Smooth muscle cell of the brain vasculature (primary cell): ENCODE data around the gene PIKFYVE.
A peak's percentile ranks its signal among the peaks of the same experiment; 100 is the strongest.
"Not testable (repeated sequence)": the region's sequence is repeated elsewhere in the genome, so short reads cannot be mapped to it uniquely, and the experiment has no call there.

ENCODE experiments used
- DNase-seq: peaks from one replicate; pipeline ENCODE4 v3.0.0-alpha.2; 2012; ENCODE audit warnings: low read depth, low spot score

PIKFYVE gene

GRCh38 chr2:208361077-208361441, 95.0 kb downstream of the PIKFYVE start:
- no peak for DNase-seq

DNA sequence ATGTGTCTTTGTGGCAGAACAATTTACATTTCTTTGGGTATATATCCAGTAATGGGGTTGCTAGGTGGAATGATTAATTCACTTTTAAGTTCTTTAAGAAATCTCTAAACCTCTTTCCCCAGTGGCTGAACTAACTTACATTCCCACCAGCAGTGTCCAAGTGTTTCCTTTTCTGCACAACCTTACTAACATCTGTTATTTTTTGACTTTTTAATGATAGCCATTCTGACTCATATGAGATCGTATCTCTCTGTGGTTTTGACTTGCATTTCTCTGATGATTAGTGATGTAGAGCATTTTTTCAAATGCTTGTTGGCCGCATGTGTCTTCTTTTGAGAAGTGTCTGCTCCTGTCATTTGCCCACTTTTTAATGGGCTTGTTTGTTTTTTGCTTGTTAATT, 97.4 kb downstream of the PIKFYVE start:
- DNase-seq = no peak

GRCh38 chr2:208366215-208367127, 100.4 kb downstream of the PIKFYVE start:
- DNase-seq = no peak

- DNase-seq = no peak
These were observed 103.0 kb downstream of the PIKFYVE start for GRCh38 chr2:208369091-208369490.

DNA sequence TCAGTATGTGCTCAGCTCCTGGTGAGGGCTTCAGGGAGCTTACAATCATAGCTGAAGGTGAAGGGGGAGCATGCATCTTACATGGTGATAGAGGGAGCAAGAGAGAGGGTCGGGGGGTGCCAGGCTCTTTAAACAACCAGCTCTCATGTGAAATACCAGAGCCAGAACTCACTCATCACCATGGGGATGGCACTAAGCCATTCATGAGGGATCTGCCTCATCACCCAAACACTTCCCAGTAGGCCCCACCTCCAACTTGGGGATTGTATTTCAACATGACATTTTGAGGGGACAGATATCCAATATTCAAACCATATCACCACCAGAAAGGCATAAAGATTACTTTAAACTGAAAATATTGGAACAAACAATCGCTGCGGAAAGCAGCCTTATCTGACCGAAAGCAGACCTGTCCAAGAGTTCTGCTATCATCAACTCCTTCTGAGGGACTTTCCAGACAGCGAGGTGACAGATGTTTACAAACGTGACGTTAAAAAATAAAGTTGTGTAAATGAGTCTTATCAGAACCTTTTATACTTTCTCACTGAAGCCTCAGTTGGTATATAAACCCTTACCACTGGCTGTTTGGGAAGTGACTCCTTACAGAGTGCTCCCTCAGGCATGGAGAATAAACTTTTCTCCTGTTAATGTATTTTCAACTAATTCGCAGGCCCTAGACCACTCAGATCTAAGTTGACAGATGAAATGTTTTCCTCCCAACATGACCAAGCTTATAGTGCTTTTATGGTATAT, 105.0 kb downstream of the PIKFYVE start:
- DNase-seq = no peak

DNA sequence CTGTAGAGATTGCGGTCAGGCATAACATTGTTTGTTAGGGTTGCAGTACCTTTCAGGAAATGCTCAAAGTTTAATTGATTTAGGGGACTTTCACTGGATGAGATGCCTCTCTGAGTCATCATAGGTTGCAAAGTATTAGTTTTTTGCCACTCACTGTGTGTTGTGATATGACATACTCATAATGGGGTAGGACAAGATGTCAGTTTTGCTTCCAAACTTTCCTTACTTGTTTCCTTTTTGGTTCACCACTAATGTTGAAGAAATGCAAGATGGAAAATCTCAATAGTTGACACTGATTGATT, 105.5 kb downstream of the PIKFYVE start:
- DNase-seq = no peak

DNA sequence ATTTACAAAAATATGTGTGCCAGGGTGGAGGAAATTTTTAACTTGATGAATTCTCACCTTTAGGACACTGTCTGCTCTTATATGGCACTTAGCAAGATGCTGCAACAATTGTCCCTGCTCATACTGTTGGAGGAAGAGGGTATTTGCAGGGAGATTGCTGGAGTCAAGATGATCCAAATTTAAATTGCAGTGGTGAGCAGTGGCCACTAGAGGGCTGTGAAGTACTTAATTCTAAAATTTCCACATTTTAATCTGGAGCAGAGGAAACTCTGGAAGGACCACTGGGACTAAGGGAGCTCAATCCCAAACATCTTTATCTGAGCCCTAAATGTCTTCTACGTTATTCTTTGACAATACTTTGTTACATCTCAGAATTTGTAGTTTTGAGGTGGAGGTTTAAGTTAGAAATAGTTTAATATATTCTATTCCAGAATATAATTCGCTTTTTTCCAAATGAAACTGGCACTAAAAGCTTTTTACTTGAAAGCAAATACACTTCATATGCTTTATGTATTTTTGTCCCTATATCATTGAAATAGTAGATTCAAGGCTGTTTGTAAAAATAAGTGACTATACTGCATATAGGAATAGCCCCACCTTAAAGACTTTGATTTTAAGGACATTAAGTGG, 107.5 kb downstream of the PIKFYVE start:
- peak; percentile 29 for DNase-seq

DNA sequence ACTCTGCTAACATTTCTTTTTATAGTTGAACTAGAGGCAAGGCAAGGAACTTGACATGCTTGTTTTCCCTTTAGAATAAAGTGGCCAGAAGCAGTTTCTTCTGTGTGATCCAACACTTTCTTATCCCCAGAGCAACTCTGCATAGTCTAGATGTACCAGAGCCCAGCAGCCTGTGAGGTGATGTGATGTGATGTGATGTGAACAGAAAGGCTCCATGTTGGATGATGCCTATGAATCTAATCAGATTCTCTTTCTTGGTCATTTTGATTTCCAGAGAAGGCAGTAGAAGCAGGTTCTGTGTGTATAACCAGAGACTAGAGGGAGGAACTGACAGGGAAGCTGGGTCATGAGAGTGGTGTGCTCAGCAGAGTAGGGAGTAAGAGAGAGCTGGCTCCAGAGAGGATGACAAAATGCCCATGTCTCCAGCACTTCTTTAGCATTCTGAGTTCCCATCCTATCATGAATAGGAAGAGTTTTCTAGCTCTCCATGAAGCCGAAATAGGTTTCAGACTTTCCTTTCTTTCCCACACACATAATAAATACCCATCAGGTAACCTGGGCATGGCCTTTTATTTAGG, 109.5 kb downstream of the PIKFYVE start:
- no peak for DNase-seq

- not testable (repeated sequence) for DNase-seq
These were observed 111.3 kb downstream of the PIKFYVE start for GRCh38 chr2:208377344-208377860.

- no peak for DNase-seq
These were observed 113.1 kb downstream of the PIKFYVE start for GRCh38 chr2:208379192-208379591.

DNA sequence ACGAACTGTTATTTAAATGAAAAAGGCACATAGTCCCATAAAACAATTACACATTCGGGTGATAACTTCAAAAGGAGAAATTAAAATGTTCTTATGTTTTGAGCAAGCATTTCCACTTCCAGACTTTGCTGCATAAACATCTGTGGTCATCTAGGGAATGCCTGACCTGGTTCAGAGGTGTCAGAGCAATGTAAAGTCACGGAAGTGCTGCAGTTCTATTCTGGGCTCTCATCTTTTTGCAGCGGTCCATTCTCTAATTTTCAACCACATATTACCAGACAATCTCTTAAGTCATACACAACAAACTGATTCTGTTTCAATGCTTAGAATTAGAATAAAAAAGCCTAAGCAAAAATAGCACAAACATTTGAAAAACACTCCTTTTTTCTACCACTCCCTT, 118.6 kb downstream of the PIKFYVE start:
- DNase-seq = no peak

- DNase-seq = no peak
These were observed 120.5 kb downstream of the PIKFYVE start for GRCh38 chr2:208386541-208386940.

DNA sequence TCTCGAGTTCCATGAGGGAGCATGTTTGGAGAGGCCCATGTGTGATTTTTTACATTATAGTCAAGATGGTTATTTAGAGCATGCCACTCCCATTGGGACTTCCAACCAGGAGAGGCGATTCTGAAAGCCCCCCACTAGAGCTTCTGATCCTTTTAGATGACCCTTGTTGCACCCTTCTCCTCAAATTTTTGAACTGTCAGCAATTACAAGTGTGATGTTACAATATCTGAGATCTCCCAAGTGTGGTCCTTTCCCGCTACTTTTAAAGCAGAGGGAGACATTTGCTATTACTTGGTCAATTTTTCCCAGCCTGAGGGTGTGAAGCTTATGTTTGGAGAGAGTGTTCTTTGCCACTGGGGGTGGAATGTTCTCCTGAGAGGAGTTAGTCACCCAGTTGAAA, 123.9 kb downstream of the PIKFYVE start:
- no peak for DNase-seq

DNA sequence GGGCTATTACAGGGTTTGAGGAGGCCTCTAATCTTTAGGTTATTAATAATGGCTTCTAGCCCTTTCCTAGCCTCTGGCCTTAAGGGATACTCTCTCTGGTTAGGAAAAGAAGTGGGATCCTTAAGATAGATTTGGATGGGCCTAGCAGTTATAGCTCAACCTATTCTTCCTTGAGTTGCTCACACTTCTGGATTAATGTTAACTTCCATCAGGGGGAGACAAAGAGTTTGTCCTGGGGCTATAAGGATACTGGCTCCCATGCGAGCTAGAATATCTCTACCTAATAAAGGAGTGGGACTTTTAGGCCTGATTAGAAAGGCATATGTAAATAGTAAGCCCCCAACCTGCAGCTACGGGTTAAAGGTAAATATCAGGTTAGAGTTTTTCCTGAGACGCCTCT, 126.2 kb downstream of the PIKFYVE start:
- no peak for DNase-seq

DNA sequence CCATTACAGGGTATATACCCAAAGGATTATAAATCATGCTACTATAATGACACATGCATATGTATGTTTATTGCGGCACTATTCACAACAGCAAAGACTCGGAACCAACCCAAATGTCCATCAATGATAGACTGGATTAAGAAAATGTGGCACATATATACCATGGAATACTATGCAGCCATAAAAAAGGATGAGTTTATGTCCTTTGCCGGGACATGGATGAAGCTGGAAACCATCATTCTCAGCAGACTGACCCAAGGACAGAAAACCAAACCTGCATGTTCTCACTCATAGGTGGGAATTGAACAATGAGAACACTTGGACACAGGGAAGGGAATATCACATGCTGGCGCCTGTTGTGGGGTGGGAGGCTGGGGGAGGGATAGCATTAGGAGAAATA, 130.7 kb downstream of the PIKFYVE start:
- not testable (repeated sequence) for DNase-seq

DNA sequence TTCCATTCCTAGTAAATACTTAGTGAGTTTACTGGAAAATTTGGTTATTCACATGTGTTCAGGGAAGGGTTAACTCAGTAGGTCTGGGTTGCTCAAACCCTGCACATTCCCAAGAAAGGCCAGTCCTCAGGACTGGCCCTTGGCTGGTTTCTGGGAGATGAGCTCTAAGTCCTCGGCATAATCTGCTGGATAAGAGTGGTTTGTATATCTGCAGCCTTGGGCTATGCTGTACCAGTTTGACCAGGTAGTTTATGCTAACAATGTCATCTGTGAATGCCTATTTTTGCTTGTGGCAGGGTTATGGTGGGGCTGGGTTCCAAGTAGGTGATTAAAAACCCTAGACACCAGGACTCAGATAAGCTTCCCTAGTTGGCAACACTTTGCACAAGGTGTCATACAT, 133.1 kb downstream of the PIKFYVE start:
- no peak for DNase-seq

DNA sequence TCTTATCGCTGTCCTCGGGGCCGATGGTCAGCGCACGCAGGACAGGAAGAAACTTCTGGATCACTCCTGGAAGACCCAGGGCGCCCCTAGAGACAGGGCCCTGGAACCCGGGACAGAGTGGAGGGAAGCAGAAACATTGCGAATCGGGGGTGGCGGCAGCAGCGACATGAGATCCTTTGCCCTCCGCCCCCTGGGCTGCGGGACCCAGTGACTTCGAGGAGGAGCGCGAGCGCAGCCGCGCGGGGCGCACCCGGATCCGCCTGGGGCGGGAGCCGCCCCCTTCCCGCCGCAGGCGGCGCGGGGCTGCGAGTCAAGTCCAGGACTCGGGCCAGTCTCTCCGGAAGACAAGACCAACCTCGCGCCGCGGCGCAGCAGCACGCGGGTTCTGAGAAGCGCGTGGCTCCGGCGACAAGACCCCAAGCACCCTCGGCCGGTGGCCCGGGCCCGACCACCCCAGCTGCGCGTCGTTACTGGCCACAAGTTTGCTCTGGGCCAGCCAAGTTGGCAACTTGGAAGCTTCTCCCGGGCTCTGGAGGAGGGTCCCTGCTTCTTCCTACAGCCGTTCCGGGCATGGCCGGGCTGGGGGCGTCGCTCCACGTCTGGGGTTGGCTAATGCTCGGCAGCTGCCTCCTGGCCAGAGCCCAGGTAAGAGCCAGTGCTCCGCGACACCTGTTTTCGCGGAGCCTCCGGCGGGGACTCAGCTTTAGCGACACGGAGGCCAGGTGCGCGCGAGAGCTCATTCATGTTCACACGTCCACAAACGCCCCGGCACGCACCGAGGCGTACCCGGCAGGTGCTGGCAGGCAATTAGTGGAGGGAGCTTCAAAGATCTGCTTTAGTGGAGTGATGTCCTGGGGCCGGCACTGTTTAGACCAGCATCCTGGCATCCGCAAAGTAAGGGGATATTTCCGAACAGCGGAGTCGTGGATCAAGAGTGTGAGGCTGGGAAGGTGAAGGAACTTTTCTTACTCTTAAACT, 140.7 kb downstream of the PIKFYVE start, which contains the start of gene PTH2R:
TSS of gene PTH2R (plus strand) at position 319 of the 978 bp plus-strand sequence. CDS start at position 571, 252 bp downstream.
- no peak for DNase-seq

DNA sequence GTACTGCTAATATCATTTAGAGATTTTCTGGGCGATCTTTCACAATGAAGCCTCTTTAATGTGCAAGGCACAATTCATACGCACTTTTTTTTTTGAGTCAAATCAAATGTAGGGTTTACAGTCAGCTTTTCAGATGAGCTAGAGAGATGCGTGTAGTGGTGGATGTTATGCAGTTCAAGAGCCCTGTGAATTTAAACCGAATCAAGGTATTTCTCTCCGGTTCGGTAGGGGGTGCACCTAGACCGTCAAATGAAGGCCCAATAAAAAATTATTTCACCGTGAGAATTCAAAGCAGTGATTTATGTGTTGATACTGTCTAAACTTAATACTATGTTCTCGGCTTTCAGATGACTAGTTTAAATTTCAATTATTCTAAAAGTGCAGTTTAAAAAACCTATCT, 141.6 kb downstream of the PIKFYVE start:
- no peak for DNase-seq
